ENCODE measurements around the gene TANGO2. TPM values are rescaled to one million over a fixed set of nuclear protein-coding genes. Genes with fewer than 3 reads are reported as not detected.

Gene TANGO2
- total RNA-seq, 1 experiment from 2014 or later, result 21.5 TPM

DNA sequence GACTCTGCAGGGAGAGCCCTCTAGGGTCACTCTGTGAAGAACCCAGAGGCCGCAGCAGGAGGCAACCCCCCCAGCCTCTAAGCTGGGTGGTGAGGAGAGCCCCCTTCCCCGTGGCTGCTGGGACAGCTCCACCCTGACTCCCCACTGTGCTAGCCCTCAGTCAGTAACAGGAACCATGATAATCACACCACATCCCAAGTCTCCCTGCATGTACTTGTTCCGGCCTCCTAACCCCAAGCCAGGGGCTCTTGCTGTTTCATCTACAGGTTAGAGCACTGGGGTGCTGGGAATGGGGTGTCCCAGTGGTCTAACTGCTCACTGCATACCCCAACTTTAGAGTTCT lies 31.2 kb upstream of the TANGO2 start:
- DNase-seq (ENCODE audit: low spot score), result no peak
- H3K4me1 ChIP-seq (ENCODE audit: insufficient read depth, low read length, poor library complexity, severe bottlenecking), result peaks cover 7% of the 10 kb centered on the region
- no peaks in the 10 kb centered on the region for H3K36me3 ChIP-seq (ENCODE audit: insufficient read depth, low read length, poor library complexity, severe bottlenecking)
- BruUV-seq (replicated peaks), result no TSS peak
- ChIA-PET POLR2A (ENCODE audit: low non-redundant PET) (no interaction called here), CTCF (no interaction called here)
- H3K27me3 ChIP-seq (replicated peaks; ENCODE audit: insufficient read depth, low read depth, low read length, poor library complexity), result no peaks in the 10 kb centered on the region
- intact Hi-C loops (cut with micrococcal nuclease; ENCODE audit: unreplicated experiment), result no loop called here
- H3K9me3 ChIP-seq (ENCODE audit: low read depth, low read length, poor library complexity, severe bottlenecking), result no peaks in the 10 kb centered on the region
- no peak overlapping the region for H3K4me3 ChIP-seq (ENCODE audit: low read depth, low read length, poor library complexity, severe bottlenecking)
- H3K27ac ChIP-seq (ENCODE audit: low read depth, low read length, poor library complexity, severe bottlenecking), result no peak overlapping the region
- TF ChIP-seq, protein P1, sequence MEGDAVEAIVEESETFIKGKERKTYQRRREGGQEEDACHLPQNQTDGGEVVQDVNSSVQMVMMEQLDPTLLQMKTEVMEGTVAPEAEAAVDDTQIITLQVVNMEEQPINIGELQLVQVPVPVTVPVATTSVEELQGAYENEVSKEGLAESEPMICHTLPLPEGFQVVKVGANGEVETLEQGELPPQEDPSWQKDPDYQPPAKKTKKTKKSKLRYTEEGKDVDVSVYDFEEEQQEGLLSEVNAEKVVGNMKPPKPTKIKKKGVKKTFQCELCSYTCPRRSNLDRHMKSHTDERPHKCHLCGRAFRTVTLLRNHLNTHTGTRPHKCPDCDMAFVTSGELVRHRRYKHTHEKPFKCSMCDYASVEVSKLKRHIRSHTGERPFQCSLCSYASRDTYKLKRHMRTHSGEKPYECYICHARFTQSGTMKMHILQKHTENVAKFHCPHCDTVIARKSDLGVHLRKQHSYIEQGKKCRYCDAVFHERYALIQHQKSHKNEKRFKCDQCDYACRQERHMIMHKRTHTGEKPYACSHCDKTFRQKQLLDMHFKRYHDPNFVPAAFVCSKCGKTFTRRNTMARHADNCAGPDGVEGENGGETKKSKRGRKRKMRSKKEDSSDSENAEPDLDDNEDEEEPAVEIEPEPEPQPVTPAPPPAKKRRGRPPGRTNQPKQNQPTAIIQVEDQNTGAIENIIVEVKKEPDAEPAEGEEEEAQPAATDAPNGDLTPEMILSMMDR (conservative IDR thresholded peaks at IDR 0.05; ENCODE audit: low read depth, low read length), result no peak
- TF ChIP-seq EZH2 (IDR thresholded peaks at IDR 0.05; ENCODE audit: borderline replicate concordance, low read depth, low read length, poor library complexity, severe bottlenecking), result no peak

DNA sequence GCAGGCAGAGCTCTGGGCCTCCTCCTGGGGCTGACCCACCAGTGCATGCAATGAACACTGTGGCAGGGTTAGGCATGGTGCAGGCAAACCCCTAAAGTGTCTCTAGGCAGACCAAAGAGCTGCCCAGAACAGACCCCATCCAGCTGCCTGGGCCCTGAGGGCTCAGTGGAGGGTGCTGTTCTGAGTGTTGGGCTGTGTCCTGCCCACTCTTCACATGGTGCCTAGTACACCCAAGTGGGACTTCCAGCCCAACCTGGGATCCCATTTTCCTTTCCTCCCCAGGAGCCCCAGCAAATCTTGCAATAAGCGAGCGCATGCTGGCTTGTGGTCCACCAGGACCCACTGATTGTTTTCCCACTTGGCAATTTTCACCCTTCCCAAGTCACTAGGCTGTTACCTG lies 30.7 kb upstream of the TANGO2 start:
- H3K9me3 ChIP-seq (ENCODE audit: low read depth, low read length, poor library complexity, severe bottlenecking), result no peaks in the 10 kb centered on the region
- POLR2A ChIA-PET (ENCODE audit: low non-redundant PET), result no interaction called here
- BruUV-seq (replicated peaks), result no TSS peak

DNA sequence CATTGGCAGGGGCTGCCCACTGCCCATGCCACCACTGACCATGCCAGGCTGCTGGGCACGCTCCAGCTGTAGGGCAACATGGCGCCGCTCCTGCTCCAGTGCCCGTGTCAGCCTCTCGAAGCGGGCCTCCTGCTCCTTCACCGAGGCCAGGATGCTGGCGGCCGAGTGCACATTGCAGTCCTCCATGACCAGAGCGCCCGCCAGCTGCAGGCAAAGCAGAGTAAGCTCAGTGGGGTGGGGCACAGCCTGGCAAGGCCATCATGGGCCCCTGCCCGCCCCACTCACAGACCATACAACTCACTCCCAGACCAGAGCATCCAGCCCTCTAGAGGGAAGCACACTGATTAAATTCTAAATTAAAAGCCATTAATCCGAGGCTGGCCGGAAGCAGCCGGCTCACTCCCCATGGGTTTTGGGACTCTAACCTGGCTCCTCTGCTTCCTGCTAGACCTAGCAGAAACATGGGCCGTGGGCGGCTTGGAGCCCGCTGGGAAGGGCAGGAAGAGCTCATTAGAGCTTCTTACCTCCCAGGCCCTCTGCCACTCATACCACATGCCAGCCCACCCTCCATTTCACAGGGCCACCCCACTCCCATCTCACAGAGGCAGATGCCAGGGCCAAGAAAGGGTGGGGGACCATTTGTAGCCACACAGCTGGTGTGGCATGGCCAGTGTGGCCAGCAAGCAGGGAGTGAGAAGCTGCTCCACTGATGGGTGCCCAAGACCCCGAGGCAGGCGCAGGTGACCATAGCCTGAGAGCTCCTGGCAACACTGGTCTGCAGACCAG lies 30.1 kb upstream of the TANGO2 start:
- no peak overlapping the region for H3K27ac ChIP-seq (ENCODE audit: low read depth, low read length, poor library complexity, severe bottlenecking)
- TF ChIP-seq, protein P1 (conservative IDR thresholded peaks at IDR 0.05; ENCODE audit: low read depth, low read length), result no peak
- no peak for TF ChIP-seq EZH2 (IDR thresholded peaks at IDR 0.05; ENCODE audit: borderline replicate concordance, low read depth, low read length, poor library complexity, severe bottlenecking)
- DNase-seq (ENCODE audit: low spot score), result peak; percentile 63
- CTCF ChIA-PET, result no interaction called here
- POLR2A ChIA-PET (ENCODE audit: low non-redundant PET), result interaction anchor here (0.6 kb wide), 1 partner anchor 41 kb away, joined by 4 read pairs; no protein-coding TSS in a partner anchor
- H3K4me1 ChIP-seq (ENCODE audit: insufficient read depth, low read length, poor library complexity, severe bottlenecking), result peaks cover 7% of the 10 kb centered on the region
- no TSS peak for BruUV-seq (replicated peaks)
- no peaks in the 10 kb centered on the region for H3K27me3 ChIP-seq (replicated peaks; ENCODE audit: insufficient read depth, low read depth, low read length, poor library complexity)
- no peaks in the 10 kb centered on the region for H3K9me3 ChIP-seq (ENCODE audit: low read depth, low read length, poor library complexity, severe bottlenecking)
- intact Hi-C loops (cut with micrococcal nuclease; ENCODE audit: unreplicated experiment), result no loop called here
- no peak overlapping the region for H3K4me3 ChIP-seq (ENCODE audit: low read depth, low read length, poor library complexity, severe bottlenecking)
- H3K36me3 ChIP-seq (ENCODE audit: insufficient read depth, low read length, poor library complexity, severe bottlenecking), result no peaks in the 10 kb centered on the region

More for the DNA sequence above, 30.7 kb upstream of the TANGO2 start:
- intact Hi-C loops (cut with micrococcal nuclease; ENCODE audit: unreplicated experiment), result no loop called here
- Histone ChIP-seq H3K4me1 (ENCODE audit: insufficient read depth, low read length, poor library complexity, severe bottlenecking) (peaks cover 7% of the 10 kb centered on the region), H3K27me3 (replicated peaks; ENCODE audit: insufficient read depth, low read depth, low read length, poor library complexity) (no peaks in the 10 kb centered on the region), H3K4me3 (ENCODE audit: low read depth, low read length, poor library complexity, severe bottlenecking) (no peak overlapping the region), H3K36me3 (ENCODE audit: insufficient read depth, low read length, poor library complexity, severe bottlenecking) (no peaks in the 10 kb centered on the region), H3K27ac (ENCODE audit: low read depth, low read length, poor library complexity, severe bottlenecking) (no peak overlapping the region)
- no peak for TF ChIP-seq EZH2 (IDR thresholded peaks at IDR 0.05; ENCODE audit: borderline replicate concordance, low read depth, low read length, poor library complexity, severe bottlenecking)
- TF ChIP-seq, protein P1 (conservative IDR thresholded peaks at IDR 0.05; ENCODE audit: low read depth, low read length), result no peak
- DNase-seq (ENCODE audit: low spot score), result no peak
- CTCF ChIA-PET, result no interaction called here

All from A673 (cell line).